ENCODE measurements around the gene DOCK3. TPM values are rescaled to one million over a fixed set of nuclear protein-coding genes. Genes with fewer than 3 reads are reported as not detected.
"Not testable (repeated sequence)": the region's sequence is repeated elsewhere in the genome, so short reads cannot be mapped to it uniquely, and the experiment has no call there.

Gene DOCK3
- polyA plus RNA-seq, 1 donor from 2014 or later, result 15.6 TPM

DNA sequence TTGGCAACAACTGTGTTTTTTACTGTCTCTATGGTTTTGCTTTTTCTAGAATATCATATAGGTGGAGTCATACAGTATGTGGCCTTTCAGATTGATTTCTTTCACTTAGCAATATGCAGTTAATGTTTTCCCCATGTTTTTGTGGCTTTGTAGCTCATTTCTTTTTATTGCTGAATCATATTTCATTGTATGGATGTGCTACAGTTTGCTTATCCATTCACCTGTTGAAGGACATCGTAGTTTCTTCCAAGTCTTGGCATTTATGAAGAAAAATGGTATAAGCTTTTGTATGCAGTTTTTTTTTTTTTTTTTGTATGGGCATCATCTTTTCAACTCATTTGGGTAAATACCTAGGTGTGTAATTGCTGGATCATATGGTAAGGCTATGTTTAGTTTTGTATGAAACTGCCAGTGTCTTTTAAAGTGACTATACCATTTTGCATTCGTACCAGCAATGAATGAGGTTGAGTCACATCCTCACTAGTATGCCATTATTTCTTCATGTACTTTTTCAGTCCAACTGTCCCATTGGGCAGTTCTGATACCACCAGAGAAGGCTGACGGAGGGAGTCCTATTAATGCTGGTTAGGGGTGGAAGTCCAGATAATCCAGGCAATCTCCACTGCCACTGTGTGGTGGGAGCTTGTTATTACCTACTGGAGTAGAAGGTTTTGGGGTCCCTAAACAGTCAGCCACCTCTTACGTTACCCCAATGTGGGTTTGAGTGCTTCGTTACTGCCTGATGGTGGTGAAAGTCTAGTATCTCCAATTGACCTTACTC is 210.5 kb downstream of the DOCK3 start:
- no peak overlapping the region for H3K4me3 ChIP-seq (ENCODE audit: low read length)

DNA sequence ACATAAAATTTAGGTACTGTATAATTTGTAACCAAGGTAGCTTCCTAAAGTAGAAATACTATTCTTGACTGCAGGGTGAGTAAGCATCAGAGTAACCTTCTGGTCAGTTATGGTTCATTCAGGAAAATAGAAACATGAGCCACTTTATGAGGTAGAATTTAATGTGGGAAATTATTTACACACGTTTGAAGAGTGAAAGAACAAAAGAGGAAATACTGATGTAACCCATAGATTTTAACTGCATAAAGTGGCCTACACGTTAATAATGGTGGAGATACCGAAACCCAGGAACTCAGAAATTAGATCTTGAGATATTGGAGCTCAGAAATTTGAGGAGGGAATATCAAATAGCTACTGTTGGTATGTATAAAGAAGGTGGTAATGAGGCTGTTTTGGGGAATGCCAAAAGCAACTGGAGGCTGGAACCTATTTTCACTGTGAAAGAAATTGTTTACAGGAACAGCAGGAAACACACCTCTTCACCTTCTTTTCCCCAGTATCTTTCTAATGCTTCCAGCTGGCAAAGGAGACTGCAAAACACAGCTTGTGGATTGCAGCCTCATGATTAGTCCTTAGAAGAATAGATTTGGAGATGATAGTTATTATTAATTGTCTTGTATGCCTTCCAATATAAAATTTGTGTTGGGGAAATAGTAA is 216.1 kb downstream of the DOCK3 start:
- Histone ChIP-seq H3F3A (ENCODE audit: insufficient read depth, low read length, poor library complexity, severe bottlenecking) (no peaks in the 10 kb centered on the region), H2AFZ (ENCODE audit: low read depth, low read length) (no peak overlapping the region), H3K4me2 (ENCODE audit: low read length) (no peak overlapping the region), H3K9ac (ENCODE audit: low read length) (no peak overlapping the region), H3K36me3 (ENCODE audit: insufficient read depth, low read length) (no peaks in the 10 kb centered on the region), H3K4me3 (ENCODE audit: low read length) (no peak overlapping the region), H3K79me2 (replicated peaks; ENCODE audit: insufficient read depth, low read length) (no peaks in the 10 kb centered on the region), H3K9me3 (ENCODE audit: low read length) (no peaks in the 10 kb centered on the region), H3K27ac (ENCODE audit: low read length) (no peak overlapping the region), H3K9me2 (ENCODE audit: insufficient read depth, low read length) (no peaks in the 10 kb centered on the region), H4K20me1 (ENCODE audit: insufficient read depth) (no peaks in the 10 kb centered on the region), H3K27me3 (ENCODE audit: insufficient read depth, low read depth, low read length) (no peaks in the 10 kb centered on the region)
- no peak for TF ChIP-seq POLR2AphosphoS5 (IDR thresholded peaks at IDR 0.05)
- TF ChIP-seq, protein P1, sequence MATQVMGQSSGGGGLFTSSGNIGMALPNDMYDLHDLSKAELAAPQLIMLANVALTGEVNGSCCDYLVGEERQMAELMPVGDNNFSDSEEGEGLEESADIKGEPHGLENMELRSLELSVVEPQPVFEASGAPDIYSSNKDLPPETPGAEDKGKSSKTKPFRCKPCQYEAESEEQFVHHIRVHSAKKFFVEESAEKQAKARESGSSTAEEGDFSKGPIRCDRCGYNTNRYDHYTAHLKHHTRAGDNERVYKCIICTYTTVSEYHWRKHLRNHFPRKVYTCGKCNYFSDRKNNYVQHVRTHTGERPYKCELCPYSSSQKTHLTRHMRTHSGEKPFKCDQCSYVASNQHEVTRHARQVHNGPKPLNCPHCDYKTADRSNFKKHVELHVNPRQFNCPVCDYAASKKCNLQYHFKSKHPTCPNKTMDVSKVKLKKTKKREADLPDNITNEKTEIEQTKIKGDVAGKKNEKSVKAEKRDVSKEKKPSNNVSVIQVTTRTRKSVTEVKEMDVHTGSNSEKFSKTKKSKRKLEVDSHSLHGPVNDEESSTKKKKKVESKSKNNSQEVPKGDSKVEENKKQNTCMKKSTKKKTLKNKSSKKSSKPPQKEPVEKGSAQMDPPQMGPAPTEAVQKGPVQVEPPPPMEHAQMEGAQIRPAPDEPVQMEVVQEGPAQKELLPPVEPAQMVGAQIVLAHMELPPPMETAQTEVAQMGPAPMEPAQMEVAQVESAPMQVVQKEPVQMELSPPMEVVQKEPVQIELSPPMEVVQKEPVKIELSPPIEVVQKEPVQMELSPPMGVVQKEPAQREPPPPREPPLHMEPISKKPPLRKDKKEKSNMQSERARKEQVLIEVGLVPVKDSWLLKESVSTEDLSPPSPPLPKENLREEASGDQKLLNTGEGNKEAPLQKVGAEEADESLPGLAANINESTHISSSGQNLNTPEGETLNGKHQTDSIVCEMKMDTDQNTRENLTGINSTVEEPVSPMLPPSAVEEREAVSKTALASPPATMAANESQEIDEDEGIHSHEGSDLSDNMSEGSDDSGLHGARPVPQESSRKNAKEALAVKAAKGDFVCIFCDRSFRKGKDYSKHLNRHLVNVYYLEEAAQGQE (IDR thresholded peaks at IDR 0.05; ENCODE audit: borderline replicate concordance), result no peak
- no peak for TF ChIP-seq MXI1 (conservative IDR thresholded peaks at IDR 0.05; ENCODE audit: poor library complexity, severe bottlenecking)
- TF ChIP-seq RAD21 (conservative IDR thresholded peaks at IDR 0.05), result no peak
- TF ChIP-seq EP300 (conservative IDR thresholded peaks at IDR 0.05; ENCODE audit: poor library complexity, severe bottlenecking), result no peak
- TF ChIP-seq, protein P2, sequence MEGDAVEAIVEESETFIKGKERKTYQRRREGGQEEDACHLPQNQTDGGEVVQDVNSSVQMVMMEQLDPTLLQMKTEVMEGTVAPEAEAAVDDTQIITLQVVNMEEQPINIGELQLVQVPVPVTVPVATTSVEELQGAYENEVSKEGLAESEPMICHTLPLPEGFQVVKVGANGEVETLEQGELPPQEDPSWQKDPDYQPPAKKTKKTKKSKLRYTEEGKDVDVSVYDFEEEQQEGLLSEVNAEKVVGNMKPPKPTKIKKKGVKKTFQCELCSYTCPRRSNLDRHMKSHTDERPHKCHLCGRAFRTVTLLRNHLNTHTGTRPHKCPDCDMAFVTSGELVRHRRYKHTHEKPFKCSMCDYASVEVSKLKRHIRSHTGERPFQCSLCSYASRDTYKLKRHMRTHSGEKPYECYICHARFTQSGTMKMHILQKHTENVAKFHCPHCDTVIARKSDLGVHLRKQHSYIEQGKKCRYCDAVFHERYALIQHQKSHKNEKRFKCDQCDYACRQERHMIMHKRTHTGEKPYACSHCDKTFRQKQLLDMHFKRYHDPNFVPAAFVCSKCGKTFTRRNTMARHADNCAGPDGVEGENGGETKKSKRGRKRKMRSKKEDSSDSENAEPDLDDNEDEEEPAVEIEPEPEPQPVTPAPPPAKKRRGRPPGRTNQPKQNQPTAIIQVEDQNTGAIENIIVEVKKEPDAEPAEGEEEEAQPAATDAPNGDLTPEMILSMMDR (IDR thresholded peaks at IDR 0.05; ENCODE audit: poor library complexity, severe bottlenecking), result no peak
- no peak for TF ChIP-seq EZH2 (IDR thresholded peaks at IDR 0.05; ENCODE audit: borderline replicate concordance, insufficient read depth, low read length, poor library complexity, severe bottlenecking)
- no peak for TF ChIP-seq SMC3 (conservative IDR thresholded peaks at IDR 0.05; ENCODE audit: poor library complexity)
- no peak for TF ChIP-seq TAF1 (IDR thresholded peaks at IDR 0.05; ENCODE audit: low read depth)

More for the DNA sequence above, 210.5 kb downstream of the DOCK3 start:
- Histone ChIP-seq H3K9me3 (ENCODE audit: low read length) (no peaks in the 10 kb centered on the region), H3F3A (ENCODE audit: insufficient read depth, low read length, poor library complexity, severe bottlenecking) (no peaks in the 10 kb centered on the region), H3K27ac (ENCODE audit: low read length) (no peak overlapping the region), H3K36me3 (ENCODE audit: insufficient read depth, low read length) (no peaks in the 10 kb centered on the region), H3K27me3 (ENCODE audit: insufficient read depth, low read depth, low read length) (no peaks in the 10 kb centered on the region), H3K4me2 (ENCODE audit: low read length) (no peak overlapping the region), H4K20me1 (ENCODE audit: insufficient read depth) (no peaks in the 10 kb centered on the region), H3K9ac (ENCODE audit: low read length) (no peak overlapping the region), H3K79me2 (replicated peaks; ENCODE audit: insufficient read depth, low read length) (no peaks in the 10 kb centered on the region), H2AFZ (ENCODE audit: low read depth, low read length) (no peak overlapping the region), H3K9me2 (ENCODE audit: insufficient read depth, low read length) (no peaks in the 10 kb centered on the region)
- TF ChIP-seq, protein P1 (IDR thresholded peaks at IDR 0.05; ENCODE audit: borderline replicate concordance), result no peak
- TF ChIP-seq, protein P2 (IDR thresholded peaks at IDR 0.05; ENCODE audit: poor library complexity, severe bottlenecking), result no peak
- TF ChIP-seq SMC3 (conservative IDR thresholded peaks at IDR 0.05; ENCODE audit: poor library complexity) (no peak), EZH2 (IDR thresholded peaks at IDR 0.05; ENCODE audit: borderline replicate concordance, insufficient read depth, low read length, poor library complexity, severe bottlenecking) (no peak), TAF1 (IDR thresholded peaks at IDR 0.05; ENCODE audit: low read depth) (no peak), POLR2AphosphoS5 (IDR thresholded peaks at IDR 0.05) (no peak)

DNA sequence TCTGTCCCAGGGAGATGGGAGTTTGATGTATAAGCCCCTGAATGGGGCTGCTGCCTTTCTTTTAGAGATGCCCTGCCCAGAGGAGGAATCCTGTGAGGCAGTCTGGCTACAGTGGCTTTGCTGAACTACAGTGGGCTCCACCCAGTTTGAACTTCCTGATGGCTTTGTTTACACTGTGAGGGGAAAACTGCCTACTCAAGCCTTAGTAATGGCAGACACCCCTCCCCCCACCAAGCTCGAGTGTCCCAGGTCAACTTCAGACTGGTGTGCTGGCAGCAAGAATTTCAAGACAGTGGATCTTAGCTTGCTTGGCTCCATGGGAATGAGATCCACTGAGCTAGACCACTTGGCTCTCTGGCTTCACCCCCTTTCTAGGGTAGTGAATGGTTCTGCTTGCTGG is 226.4 kb downstream of the DOCK3 start:
- H3K27me3 ChIP-seq (ENCODE audit: insufficient read depth, low read depth, low read length); H3K36me3 ChIP-seq (ENCODE audit: insufficient read depth, low read length); H3K4me3 ChIP-seq (ENCODE audit: low read length); H4K20me1 ChIP-seq (ENCODE audit: insufficient read depth); H3K79me2 ChIP-seq (replicated peaks; ENCODE audit: insufficient read depth, low read length); H2AFZ ChIP-seq (ENCODE audit: low read depth, low read length); H3K9me3 ChIP-seq (ENCODE audit: low read length); H3K27ac ChIP-seq (ENCODE audit: low read length); H3K9me2 ChIP-seq (ENCODE audit: insufficient read depth, low read length); H3K9ac ChIP-seq (ENCODE audit: low read length); H3F3A ChIP-seq (ENCODE audit: insufficient read depth, low read length, poor library complexity, severe bottlenecking); H3K4me2 ChIP-seq (ENCODE audit: low read length): not testable (repeated sequence)

Data from neural cell (in vitro differentiated cells).